Left ventricle myocardium inferior (tissue), 1 donor: ENCODE data around the gene CAVIN3. TPM values are rescaled to one million over a fixed set of nuclear protein-coding genes. Genes with fewer than 3 reads are reported as not detected.

ENCODE experiments used
- DNase-seq: peaks from one replicate; pipeline ENCODE4 v3.0.0-alpha.2; 2020
- H3K27ac ChIP-seq: fragments of 200-600 bp; replicated peaks from 2 replicates; pipeline ENCODE4 v1.8.0; 2021
- H3K27me3 ChIP-seq: fragments of 200-600 bp; 2 replicates; pipeline ENCODE4 v1.8.0; 2021; ENCODE audit warnings: low read depth
- H3K36me3 ChIP-seq: fragments of 200-600 bp; 2 replicates; pipeline ENCODE4 v1.8.0; 2021
- H3K4me1 ChIP-seq: fragments of 200-600 bp; 2 replicates; pipeline ENCODE4 v1.8.0; 2021
- H3K4me3 ChIP-seq: fragments of 200-600 bp; 2 replicates; pipeline ENCODE4 v1.8.0; 2021; ENCODE audit warnings: mild to moderate bottlenecking, moderate library complexity
- H3K9me3 ChIP-seq: fragments of 200-600 bp; replicated peaks from 2 replicates; pipeline ENCODE4 v1.8.0; 2021
- intact Hi-C: fragments of 100-400 bp; cut with micrococcal nuclease; formaldehyde crosslinking; loops from one replicate; pipeline ENCODE4 v1.11.0; 2022
- total RNA-seq: library from RNA; stranded (reverse); fragmentation: NEBNext Ultra II Directional; extraction: Animal tissue kit (Norgen Biotek cat#: 25700); gene quantifications from one replicate; pipeline ENCODE4 v1.2.1, GENCODE V29; 2021
- TF ChIP-seq, protein P1 (sequence below): fragments of 200-600 bp; IDR thresholded peaks from 2 replicates; pipeline ENCODE4 v1.8.0; 2021; ENCODE audit warnings: antibody characterized with exemption, mild to moderate bottlenecking, borderline replicate concordance
- donor health status: DM: no; HTN: yes; CAD: no; lungs with severe emphysema.

Gene CAVIN3
- total RNA-seq, 1 donor from 2014 or later = 37.1 TPM

DNA sequence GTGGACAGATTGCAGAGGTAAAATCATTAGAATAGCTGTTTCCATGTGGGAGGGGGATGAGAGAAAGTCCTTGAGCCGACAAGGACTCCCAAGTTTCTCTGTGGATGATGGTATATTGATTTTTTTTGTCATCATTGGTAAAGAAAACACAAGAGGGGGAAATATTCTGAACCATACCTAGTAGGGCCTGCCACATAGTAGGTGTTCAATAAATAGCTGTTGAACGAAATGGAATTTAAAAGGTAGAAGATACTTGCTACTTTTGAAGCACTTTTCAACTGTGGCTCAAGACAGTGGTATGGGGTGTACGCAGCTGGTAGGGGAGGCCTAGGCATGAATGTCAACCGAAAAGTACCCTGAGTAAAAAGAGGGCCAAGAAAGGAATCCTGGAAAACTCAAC, 2.1 kb downstream of the CAVIN3 start:
- no peak for DNase-seq
- no peaks in the 10 kb centered on the region for H3K27me3 ChIP-seq
- peak overlapping the region; percentile 86 for H3K4me3 ChIP-seq
- H3K27ac ChIP-seq = peak overlapping the region; percentile 100
- intact Hi-C loops = no loop called here
- peaks cover 68% of the 10 kb centered on the region for H3K4me1 ChIP-seq
- no peaks in the 10 kb centered on the region for H3K9me3 ChIP-seq
- TF ChIP-seq, protein P1, sequence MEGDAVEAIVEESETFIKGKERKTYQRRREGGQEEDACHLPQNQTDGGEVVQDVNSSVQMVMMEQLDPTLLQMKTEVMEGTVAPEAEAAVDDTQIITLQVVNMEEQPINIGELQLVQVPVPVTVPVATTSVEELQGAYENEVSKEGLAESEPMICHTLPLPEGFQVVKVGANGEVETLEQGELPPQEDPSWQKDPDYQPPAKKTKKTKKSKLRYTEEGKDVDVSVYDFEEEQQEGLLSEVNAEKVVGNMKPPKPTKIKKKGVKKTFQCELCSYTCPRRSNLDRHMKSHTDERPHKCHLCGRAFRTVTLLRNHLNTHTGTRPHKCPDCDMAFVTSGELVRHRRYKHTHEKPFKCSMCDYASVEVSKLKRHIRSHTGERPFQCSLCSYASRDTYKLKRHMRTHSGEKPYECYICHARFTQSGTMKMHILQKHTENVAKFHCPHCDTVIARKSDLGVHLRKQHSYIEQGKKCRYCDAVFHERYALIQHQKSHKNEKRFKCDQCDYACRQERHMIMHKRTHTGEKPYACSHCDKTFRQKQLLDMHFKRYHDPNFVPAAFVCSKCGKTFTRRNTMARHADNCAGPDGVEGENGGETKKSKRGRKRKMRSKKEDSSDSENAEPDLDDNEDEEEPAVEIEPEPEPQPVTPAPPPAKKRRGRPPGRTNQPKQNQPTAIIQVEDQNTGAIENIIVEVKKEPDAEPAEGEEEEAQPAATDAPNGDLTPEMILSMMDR = no peak
- H3K36me3 ChIP-seq = no peaks in the 10 kb centered on the region

DNA sequence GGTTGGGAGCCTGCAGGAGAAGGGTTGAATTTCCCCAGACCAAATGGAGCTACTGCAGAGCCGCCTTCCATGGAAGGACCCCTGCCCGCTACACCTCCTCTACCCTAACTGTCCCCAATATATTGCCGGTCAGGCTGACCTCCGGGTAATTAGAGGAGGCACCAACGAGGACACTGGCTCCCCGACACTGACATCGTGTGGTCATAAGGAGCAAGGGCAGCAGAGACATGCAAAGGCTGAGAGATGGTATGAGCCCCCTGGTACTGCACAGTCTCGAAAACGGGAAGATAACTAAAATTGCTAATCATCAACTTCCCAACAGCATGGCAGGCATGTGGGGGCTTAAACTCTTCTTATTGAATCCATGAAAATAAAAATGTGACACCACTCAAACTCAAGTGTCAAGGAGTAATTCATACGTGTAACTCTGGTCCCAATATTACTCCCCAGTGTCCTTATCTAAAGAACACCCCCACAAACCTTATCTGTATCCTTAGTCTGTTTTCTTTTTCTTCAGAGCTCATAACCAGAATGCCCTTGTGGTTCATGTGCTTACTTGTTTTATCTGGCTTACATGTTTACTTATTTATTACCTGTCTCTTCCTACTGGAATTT, 4.4 kb downstream of the CAVIN3 start:
- DNase-seq = peak; percentile 54
- intact Hi-C loops = loop anchor here (2.0 kb wide), 1 partner anchor 43 kb away; no protein-coding TSS in a partner anchor
- Histone ChIP-seq H3K9me3 (no peaks in the 10 kb centered on the region), H3K27me3 (no peaks in the 10 kb centered on the region), H3K4me1 (peaks cover 50% of the 10 kb centered on the region), H3K27ac (peak overlapping the region; percentile 100), H3K36me3 (no peaks in the 10 kb centered on the region), H3K4me3 (peak overlapping the region; percentile 42)
- TF ChIP-seq, protein P1 = peak; percentile 94

DNA sequence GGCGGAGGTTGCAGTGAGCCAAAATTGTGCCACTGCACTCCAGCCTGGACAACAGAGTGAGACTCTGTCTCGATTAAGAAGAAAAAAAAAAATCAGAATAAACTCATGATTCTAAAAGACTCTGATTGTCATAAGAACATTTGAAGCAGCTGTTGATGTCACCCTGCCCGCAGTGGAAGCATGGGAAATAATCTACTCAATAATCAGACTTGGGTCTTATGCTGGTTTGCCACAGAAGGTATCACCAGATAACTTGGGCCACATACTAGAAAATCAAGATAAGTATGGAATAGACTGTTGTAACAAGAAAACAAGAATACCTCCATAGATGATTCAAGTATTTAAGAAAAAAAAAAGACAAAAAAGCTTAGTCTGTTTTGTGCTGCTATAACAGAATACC, 8.2 kb downstream of the CAVIN3 start:
- Histone ChIP-seq H3K4me1 (peaks cover 14% of the 10 kb centered on the region), H3K4me3 (no peak overlapping the region), H3K27ac (no peak overlapping the region), H3K36me3 (no peaks in the 10 kb centered on the region), H3K9me3 (no peaks in the 10 kb centered on the region), H3K27me3 (no peaks in the 10 kb centered on the region)
- TF ChIP-seq, protein P1 = no peak
- intact Hi-C loops = no loop called here
- DNase-seq = no peak

DNA sequence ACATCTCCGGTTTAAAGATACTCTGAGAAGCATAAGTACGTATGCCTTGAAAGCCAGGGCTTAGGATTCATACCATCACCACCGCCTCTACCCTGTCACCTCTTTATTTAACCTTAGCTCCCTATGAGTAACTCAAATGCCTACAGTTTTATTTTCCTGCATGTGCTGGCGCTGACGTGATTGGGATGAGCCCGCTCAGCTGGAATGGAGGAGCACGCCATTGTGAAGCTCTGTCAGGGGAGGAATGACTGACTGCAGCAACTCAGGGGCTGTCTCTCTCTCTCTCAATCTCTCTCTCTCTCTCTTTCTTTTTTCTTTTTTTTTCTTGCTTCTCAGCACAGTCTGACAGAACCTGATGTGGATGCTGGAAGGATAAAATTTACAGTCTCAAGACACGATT, 12.4 kb downstream of the CAVIN3 start:
- Histone ChIP-seq H3K4me3 (no peak overlapping the region), H3K36me3 (no peaks in the 10 kb centered on the region), H3K27ac (no peak overlapping the region), H3K27me3 (peaks cover 3% of the 10 kb centered on the region), H3K4me1 (no peaks in the 10 kb centered on the region), H3K9me3 (no peaks in the 10 kb centered on the region)
- TF ChIP-seq, protein P1 = no peak
- intact Hi-C loops = loop anchor here (2.0 to 10.0 kb wide), 2 partner anchors 53 to 289 kb away; partner anchors contain the start of gene CCKBR
- DNase-seq = no peak

DNA sequence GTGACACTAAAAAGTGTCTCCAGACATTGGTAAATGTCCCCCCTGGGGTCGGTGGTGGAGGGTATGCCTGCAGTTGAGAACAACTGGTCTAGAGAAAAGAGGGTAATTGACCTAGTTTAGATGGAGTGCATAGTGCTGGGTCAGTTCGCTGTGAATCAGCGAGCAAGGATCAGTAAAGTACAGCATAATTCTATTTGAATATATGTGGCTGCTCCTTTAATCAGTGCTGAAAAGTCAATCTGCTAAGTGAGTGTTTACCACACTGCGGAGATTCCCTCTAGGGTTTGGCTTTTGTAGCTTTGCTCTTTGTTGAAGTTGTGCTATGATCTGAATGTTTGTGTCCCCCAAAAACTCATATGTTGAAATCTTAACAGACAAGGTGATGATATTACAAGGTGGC, 15.0 kb downstream of the CAVIN3 start:
- Histone ChIP-seq H3K4me1 (no peaks in the 10 kb centered on the region), H3K36me3 (no peaks in the 10 kb centered on the region), H3K9me3 (no peaks in the 10 kb centered on the region), H3K27me3 (peaks cover 3% of the 10 kb centered on the region), H3K4me3 (no peak overlapping the region), H3K27ac (no peak overlapping the region)
- intact Hi-C loops = loop anchor here (10.0 kb wide), 1 partner anchor 50 kb away; the partner anchor contains the start of gene CCKBR
- TF ChIP-seq, protein P1 = no peak
- DNase-seq = no peak
